Calu3 (cell line): ENCODE data around the gene RPSA. TPM values are rescaled to one million over a fixed set of nuclear protein-coding genes. Genes with fewer than 3 reads are reported as not detected.

Source experiments
- total RNA-seq: library from RNA; stranded (reverse); gene quantifications from 2 replicates; pipeline ENCODE4 v1.2.3, GENCODE V29; 2022

Gene RPSA
- total RNA-seq, 1 experiment from 2014 or later = 904 TPM

Other genes starting within 250 kb of the RPSA start
- not detected in 2 replicates for gene XIRP1, start 214.1 kb upstream of the RPSA start, total RNA-seq
- gene CX3CR1, start 126.7 kb upstream of the RPSA start, total RNA-seq = not detected in 2 replicates
- not detected in 2 replicates for gene CCR8, start 77.0 kb upstream of the RPSA start, total RNA-seq
- 23.6 and 24.9 TPM in 2 replicates for gene SLC25A38, start 23.4 kb upstream of the RPSA start, total RNA-seq
- 0.57 TPM in 1 of 2 replicates, not detected in the other for gene MOBP, start 61.0 kb downstream of the RPSA start, total RNA-seq